ENCODE measurements around the gene PDZRN3. TPM values are rescaled to one million over a fixed set of nuclear protein-coding genes. Genes with fewer than 3 reads are reported as not detected.

The PDZRN3 gene
- total and polyA plus RNA-seq, 4 donors: 0.69 to 1.8 (median 0.92) TPM

GRCh38 chr3:73592154-73593144, 32.3 kb downstream of the PDZRN3 start:
- Histone ChIP-seq H3K27ac (ENCODE audit: low read depth in 1 of 2, low read length in 2 of 2) (no peak overlapping the region), H3K4me1 (ENCODE audit: control insufficient read depth in 4 of 4, insufficient read depth in 4 of 4, low read length in 3 of 4) (no peaks in the 10 kb centered on the region), H3K27me3 (ENCODE audit: control insufficient read depth in 4 of 4, insufficient read depth in 4 of 4, low read length in 3 of 4) (peaks cover 0 to 4% (median 0%) of the 10 kb centered on the region in 4 donors), H3K9ac (ENCODE audit: low read depth in 1 of 2, low read length in 2 of 2) (no peak overlapping the region), H3K4me3 (ENCODE audit: low read depth in 1 of 3, low read length in 3 of 3) (no peak overlapping the region), H3K9me3 (ENCODE audit: control insufficient read depth in 4 of 4, low read length in 3 of 4) (no peaks in the 10 kb centered on the region), H3K36me3 (ENCODE audit: control insufficient read depth in 4 of 4, insufficient read depth in 3 of 4, low read depth in 1 of 4, low read length in 3 of 4) (no peaks in the 10 kb centered on the region)
- WGBS: 78% methylated on average over 11 of the region's 11 CpGs
- no peak for TF ChIP-seq RAD21 (IDR thresholded peaks at IDR 0.05)
- no peak for TF ChIP-seq ZBTB33 (IDR thresholded peaks at IDR 0.05)
- TF ChIP-seq, protein P1, sequence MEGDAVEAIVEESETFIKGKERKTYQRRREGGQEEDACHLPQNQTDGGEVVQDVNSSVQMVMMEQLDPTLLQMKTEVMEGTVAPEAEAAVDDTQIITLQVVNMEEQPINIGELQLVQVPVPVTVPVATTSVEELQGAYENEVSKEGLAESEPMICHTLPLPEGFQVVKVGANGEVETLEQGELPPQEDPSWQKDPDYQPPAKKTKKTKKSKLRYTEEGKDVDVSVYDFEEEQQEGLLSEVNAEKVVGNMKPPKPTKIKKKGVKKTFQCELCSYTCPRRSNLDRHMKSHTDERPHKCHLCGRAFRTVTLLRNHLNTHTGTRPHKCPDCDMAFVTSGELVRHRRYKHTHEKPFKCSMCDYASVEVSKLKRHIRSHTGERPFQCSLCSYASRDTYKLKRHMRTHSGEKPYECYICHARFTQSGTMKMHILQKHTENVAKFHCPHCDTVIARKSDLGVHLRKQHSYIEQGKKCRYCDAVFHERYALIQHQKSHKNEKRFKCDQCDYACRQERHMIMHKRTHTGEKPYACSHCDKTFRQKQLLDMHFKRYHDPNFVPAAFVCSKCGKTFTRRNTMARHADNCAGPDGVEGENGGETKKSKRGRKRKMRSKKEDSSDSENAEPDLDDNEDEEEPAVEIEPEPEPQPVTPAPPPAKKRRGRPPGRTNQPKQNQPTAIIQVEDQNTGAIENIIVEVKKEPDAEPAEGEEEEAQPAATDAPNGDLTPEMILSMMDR (IDR thresholded peaks at IDR 0.05; ENCODE audit: low read depth, low read length, missing input control): no peak
- TF ChIP-seq FOXA1 (IDR thresholded peaks at IDR 0.05): no peak
- TF ChIP-seq ATF3 (IDR thresholded peaks at IDR 0.05): no peak
- DNase-seq (ENCODE audit: low spot score): no peak

DNA sequence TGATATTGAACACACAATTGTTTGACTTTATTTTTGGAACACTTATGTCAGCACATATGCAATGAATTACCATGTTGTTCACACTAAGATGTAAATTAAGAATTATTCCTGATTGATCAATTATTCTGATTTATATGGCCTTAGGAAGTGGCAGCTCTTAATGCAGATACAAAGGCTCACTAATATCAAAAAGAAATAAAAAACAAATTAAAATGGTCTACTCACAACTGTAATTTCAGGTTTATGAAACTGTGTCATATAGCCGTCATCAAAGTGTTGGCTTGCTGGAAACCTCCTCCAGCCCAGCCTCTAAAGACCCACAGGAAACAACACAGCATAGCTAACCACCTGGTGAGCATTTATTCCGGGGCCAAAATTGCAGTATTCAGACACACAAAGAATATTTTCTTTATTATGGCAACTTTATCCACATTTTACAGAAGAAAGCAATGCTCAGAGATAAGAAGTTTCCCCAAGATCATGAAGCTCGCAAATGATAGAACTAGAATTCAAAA, 33.4 kb downstream of the PDZRN3 start:
- Histone ChIP-seq H3K4me3 (ENCODE audit: low read depth in 1 of 3, low read length in 3 of 3) (no peak overlapping the region), H3K9ac (ENCODE audit: low read depth in 1 of 2, low read length in 2 of 2) (no peak overlapping the region), H3K27me3 (ENCODE audit: control insufficient read depth in 4 of 4, insufficient read depth in 4 of 4, low read length in 3 of 4) (peaks cover 0 to 4% (median 0%) of the 10 kb centered on the region in 4 donors), H3K27ac (ENCODE audit: low read depth in 1 of 2, low read length in 2 of 2) (no peak overlapping the region), H3K4me1 (ENCODE audit: control insufficient read depth in 4 of 4, insufficient read depth in 4 of 4, low read length in 3 of 4) (no peaks in the 10 kb centered on the region), H3K36me3 (ENCODE audit: control insufficient read depth in 4 of 4, insufficient read depth in 3 of 4, low read depth in 1 of 4, low read length in 3 of 4) (no peaks in the 10 kb centered on the region), H3K9me3 (ENCODE audit: control insufficient read depth in 4 of 4, low read length in 3 of 4) (no peaks in the 10 kb centered on the region)
- TF ChIP-seq HNF4G (IDR thresholded peaks at IDR 0.05) (no peak), EGR1 (IDR thresholded peaks at IDR 0.05; ENCODE audit: low read depth in 2 of 2) (no peak), ZBTB33 (IDR thresholded peaks at IDR 0.05) (no peak), GABPA (IDR thresholded peaks at IDR 0.05 in 1 of 2, conservative IDR thresholded peaks at IDR 0.05 in 1 of 2) (no peak), ATF3 (IDR thresholded peaks at IDR 0.05) (no peak), FOXA1 (IDR thresholded peaks at IDR 0.05) (no peak), SP1 (IDR thresholded peaks at IDR 0.05) (no peak), JUND (IDR thresholded peaks at IDR 0.05) (no peak), RXRA (IDR thresholded peaks at IDR 0.05) (no peak), YY1 (IDR thresholded peaks at IDR 0.05) (no peak)
- TF ChIP-seq, protein P2, sequence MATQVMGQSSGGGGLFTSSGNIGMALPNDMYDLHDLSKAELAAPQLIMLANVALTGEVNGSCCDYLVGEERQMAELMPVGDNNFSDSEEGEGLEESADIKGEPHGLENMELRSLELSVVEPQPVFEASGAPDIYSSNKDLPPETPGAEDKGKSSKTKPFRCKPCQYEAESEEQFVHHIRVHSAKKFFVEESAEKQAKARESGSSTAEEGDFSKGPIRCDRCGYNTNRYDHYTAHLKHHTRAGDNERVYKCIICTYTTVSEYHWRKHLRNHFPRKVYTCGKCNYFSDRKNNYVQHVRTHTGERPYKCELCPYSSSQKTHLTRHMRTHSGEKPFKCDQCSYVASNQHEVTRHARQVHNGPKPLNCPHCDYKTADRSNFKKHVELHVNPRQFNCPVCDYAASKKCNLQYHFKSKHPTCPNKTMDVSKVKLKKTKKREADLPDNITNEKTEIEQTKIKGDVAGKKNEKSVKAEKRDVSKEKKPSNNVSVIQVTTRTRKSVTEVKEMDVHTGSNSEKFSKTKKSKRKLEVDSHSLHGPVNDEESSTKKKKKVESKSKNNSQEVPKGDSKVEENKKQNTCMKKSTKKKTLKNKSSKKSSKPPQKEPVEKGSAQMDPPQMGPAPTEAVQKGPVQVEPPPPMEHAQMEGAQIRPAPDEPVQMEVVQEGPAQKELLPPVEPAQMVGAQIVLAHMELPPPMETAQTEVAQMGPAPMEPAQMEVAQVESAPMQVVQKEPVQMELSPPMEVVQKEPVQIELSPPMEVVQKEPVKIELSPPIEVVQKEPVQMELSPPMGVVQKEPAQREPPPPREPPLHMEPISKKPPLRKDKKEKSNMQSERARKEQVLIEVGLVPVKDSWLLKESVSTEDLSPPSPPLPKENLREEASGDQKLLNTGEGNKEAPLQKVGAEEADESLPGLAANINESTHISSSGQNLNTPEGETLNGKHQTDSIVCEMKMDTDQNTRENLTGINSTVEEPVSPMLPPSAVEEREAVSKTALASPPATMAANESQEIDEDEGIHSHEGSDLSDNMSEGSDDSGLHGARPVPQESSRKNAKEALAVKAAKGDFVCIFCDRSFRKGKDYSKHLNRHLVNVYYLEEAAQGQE (IDR thresholded peaks at IDR 0.05): no peak
- no peak for DNase-seq (ENCODE audit: low spot score)
- WGBS: 72% methylated on average over 3 of the region's 3 CpGs
